Measurements from ENCODE around the gene KRTAP10-4.
"Not testable (repeated sequence)": the region's sequence is repeated elsewhere in the genome, so short reads cannot be mapped to it uniquely, and the experiment has no call there.

KRTAP10-4 gene

GRCh38 chr21:44575307-44576024, 1.9 kb downstream of the KRTAP10-4 start:
- no peaks in the 10 kb centered on the region for H3K36me3 ChIP-seq (ENCODE audit: control insufficient read depth, insufficient read depth, low read length)
- H3K27me3 ChIP-seq (ENCODE audit: control insufficient read depth, insufficient read depth, low read length): no peaks in the 10 kb centered on the region
- peaks cover 3% of the 10 kb centered on the region; the same call in 1 of the 2 replicates for H3K9me3 ChIP-seq (ENCODE audit: control insufficient read depth, insufficient read depth, low read length)
- no peaks in the 10 kb centered on the region for H3K4me1 ChIP-seq (ENCODE audit: control insufficient read depth, insufficient read depth, low read length)
- H3K9ac ChIP-seq (ENCODE audit: low read depth, low read length): no peak overlapping the region
- no peak overlapping the region for H3K4me3 ChIP-seq (ENCODE audit: low read depth, low read length)
- H3K27ac ChIP-seq (ENCODE audit: low read depth, low read length): no peak overlapping the region

- Histone ChIP-seq H3K4me1 (ENCODE audit: control insufficient read depth, insufficient read depth, low read length) (no peaks in the 10 kb centered on the region), H3K27me3 (ENCODE audit: control insufficient read depth, insufficient read depth, low read length) (no peaks in the 10 kb centered on the region), H3K9me3 (ENCODE audit: control insufficient read depth, insufficient read depth, low read length) (peaks cover 3% of the 10 kb centered on the region; the same call in 1 of the 2 replicates), H3K9ac (ENCODE audit: low read depth, low read length) (no peak overlapping the region), H3K27ac (ENCODE audit: low read depth, low read length) (no peak overlapping the region), H3K36me3 (ENCODE audit: control insufficient read depth, insufficient read depth, low read length) (no peaks in the 10 kb centered on the region), H3K4me3 (ENCODE audit: low read depth, low read length) (no peak overlapping the region)
Observed at GRCh38 chr21:44576025-44576420, 2.5 kb downstream of the KRTAP10-4 start.

GRCh38 chr21:44578371-44579055, 5.0 kb downstream of the KRTAP10-4 start:
- no peaks in the 10 kb centered on the region for H3K27me3 ChIP-seq (ENCODE audit: control insufficient read depth, insufficient read depth, low read length)
- H3K27ac ChIP-seq (ENCODE audit: low read depth, low read length): no peak overlapping the region
- H3K9ac ChIP-seq (ENCODE audit: low read depth, low read length): no peak overlapping the region
- H3K4me1 ChIP-seq (ENCODE audit: control insufficient read depth, insufficient read depth, low read length): no peaks in the 10 kb centered on the region
- no peak overlapping the region for H3K4me3 ChIP-seq (ENCODE audit: low read depth, low read length)
- H3K36me3 ChIP-seq (ENCODE audit: control insufficient read depth, insufficient read depth, low read length): no peaks in the 10 kb centered on the region
- H3K9me3 ChIP-seq (ENCODE audit: control insufficient read depth, insufficient read depth, low read length): peaks cover 3% of the 10 kb centered on the region; the same call in 1 of the 2 replicates

- H3K36me3 ChIP-seq (ENCODE audit: control insufficient read depth, insufficient read depth, low read length): no peaks in the 10 kb centered on the region
- H3K4me3 ChIP-seq (ENCODE audit: low read depth, low read length): no peak overlapping the region
- no peak overlapping the region for H3K9ac ChIP-seq (ENCODE audit: low read depth, low read length)
- H3K27ac ChIP-seq (ENCODE audit: low read depth, low read length): no peak overlapping the region
- no peaks in the 10 kb centered on the region for H3K27me3 ChIP-seq (ENCODE audit: control insufficient read depth, insufficient read depth, low read length)
- no peaks in the 10 kb centered on the region for H3K4me1 ChIP-seq (ENCODE audit: control insufficient read depth, insufficient read depth, low read length)
- peaks cover 3% of the 10 kb centered on the region; the same call in 1 of the 2 replicates for H3K9me3 ChIP-seq (ENCODE audit: control insufficient read depth, insufficient read depth, low read length)
Observed at GRCh38 chr21:44579056-44579832, 5.7 kb downstream of the KRTAP10-4 start.

GRCh38 chr21:44579833-44580144, 6.3 kb downstream of the KRTAP10-4 start:
- H3K4me3 ChIP-seq (ENCODE audit: low read depth, low read length): no peak overlapping the region
- peaks cover 3% of the 10 kb centered on the region; the same call in 1 of the 2 replicates for H3K9me3 ChIP-seq (ENCODE audit: control insufficient read depth, insufficient read depth, low read length)
- no peaks in the 10 kb centered on the region for H3K4me1 ChIP-seq (ENCODE audit: control insufficient read depth, insufficient read depth, low read length)
- H3K36me3 ChIP-seq (ENCODE audit: control insufficient read depth, insufficient read depth, low read length): no peaks in the 10 kb centered on the region
- H3K27ac ChIP-seq (ENCODE audit: low read depth, low read length): no peak overlapping the region
- H3K27me3 ChIP-seq (ENCODE audit: control insufficient read depth, insufficient read depth, low read length): no peaks in the 10 kb centered on the region
- no peak overlapping the region for H3K9ac ChIP-seq (ENCODE audit: low read depth, low read length)

- not testable (repeated sequence) for H3K36me3 ChIP-seq (ENCODE audit: control insufficient read depth, insufficient read depth, low read length); H3K9me3 ChIP-seq (ENCODE audit: control insufficient read depth, insufficient read depth, low read length); H3K27ac ChIP-seq (ENCODE audit: low read depth, low read length); H3K27me3 ChIP-seq (ENCODE audit: control insufficient read depth, insufficient read depth, low read length); H3K4me3 ChIP-seq (ENCODE audit: low read depth, low read length); H3K9ac ChIP-seq (ENCODE audit: low read depth, low read length); H3K4me1 ChIP-seq (ENCODE audit: control insufficient read depth, insufficient read depth, low read length)
Observed at GRCh38 chr21:44580231-44580821, 6.8 kb downstream of the KRTAP10-4 start, which contains the start of gene KRTAP10-5. Gene KRTAP10-5 (minus strand): TSS chr21:44580604. CDS start chr21:44580578, 26 bp downstream.

GRCh38 chr21:44581158-44581557, 7.6 kb downstream of the KRTAP10-4 start:
- H3K4me1 ChIP-seq (ENCODE audit: control insufficient read depth, insufficient read depth, low read length): no peaks in the 10 kb centered on the region
- H3K9ac ChIP-seq (ENCODE audit: low read depth, low read length): no peak overlapping the region
- peaks cover 3% of the 10 kb centered on the region; the same call in 1 of the 2 replicates for H3K9me3 ChIP-seq (ENCODE audit: control insufficient read depth, insufficient read depth, low read length)
- no peaks in the 10 kb centered on the region for H3K36me3 ChIP-seq (ENCODE audit: control insufficient read depth, insufficient read depth, low read length)
- no peak overlapping the region for H3K4me3 ChIP-seq (ENCODE audit: low read depth, low read length)
- H3K27ac ChIP-seq (ENCODE audit: low read depth, low read length): no peak overlapping the region
- H3K27me3 ChIP-seq (ENCODE audit: control insufficient read depth, insufficient read depth, low read length): no peaks in the 10 kb centered on the region

- no peaks in the 10 kb centered on the region for H3K36me3 ChIP-seq (ENCODE audit: control insufficient read depth, insufficient read depth, low read length)
- peaks cover 3% of the 10 kb centered on the region; the same call in 1 of the 2 replicates for H3K9me3 ChIP-seq (ENCODE audit: control insufficient read depth, insufficient read depth, low read length)
- no peak overlapping the region for H3K27ac ChIP-seq (ENCODE audit: low read depth, low read length)
Observed at GRCh38 chr21:44582055-44582454, 8.5 kb downstream of the KRTAP10-4 start.

GRCh38 chr21:44583089-44583799, 9.7 kb downstream of the KRTAP10-4 start:
- Histone ChIP-seq H3K4me3 (ENCODE audit: low read depth, low read length) (no peak overlapping the region), H3K4me1 (ENCODE audit: control insufficient read depth, insufficient read depth, low read length) (no peaks in the 10 kb centered on the region), H3K36me3 (ENCODE audit: control insufficient read depth, insufficient read depth, low read length) (no peaks in the 10 kb centered on the region), H3K27ac (ENCODE audit: low read depth, low read length) (no peak overlapping the region), H3K9me3 (ENCODE audit: control insufficient read depth, insufficient read depth, low read length) (no peaks in the 10 kb centered on the region), H3K27me3 (ENCODE audit: control insufficient read depth, insufficient read depth, low read length) (no peaks in the 10 kb centered on the region), H3K9ac (ENCODE audit: low read depth, low read length) (no peak overlapping the region)

More at GRCh38 chr21:44582055-44582454, 8.5 kb downstream of the KRTAP10-4 start:
- Histone ChIP-seq H3K4me1 (ENCODE audit: control insufficient read depth, insufficient read depth, low read length) (no peaks in the 10 kb centered on the region), H3K27me3 (ENCODE audit: control insufficient read depth, insufficient read depth, low read length) (no peaks in the 10 kb centered on the region), H3K4me3 (ENCODE audit: low read depth, low read length) (no peak overlapping the region), H3K9ac (ENCODE audit: low read depth, low read length) (no peak overlapping the region)

- Histone ChIP-seq H3K27ac (ENCODE audit: low read depth, low read length) (no peak overlapping the region), H3K9ac (ENCODE audit: low read depth, low read length) (no peak overlapping the region), H3K4me1 (ENCODE audit: control insufficient read depth, insufficient read depth, low read length) (no peaks in the 10 kb centered on the region), H3K4me3 (ENCODE audit: low read depth, low read length) (no peak overlapping the region), H3K9me3 (ENCODE audit: control insufficient read depth, insufficient read depth, low read length) (no peaks in the 10 kb centered on the region), H3K36me3 (ENCODE audit: control insufficient read depth, insufficient read depth, low read length) (no peaks in the 10 kb centered on the region), H3K27me3 (ENCODE audit: control insufficient read depth, insufficient read depth, low read length) (no peaks in the 10 kb centered on the region)
Observed at GRCh38 chr21:44583800-44584147, 10.2 kb downstream of the KRTAP10-4 start.

Measured in HUES48 (cell line).